Choroid plexus epithelial cell (primary cell): ENCODE data around the gene KDM3A.
A peak's percentile ranks its signal among the peaks of the same experiment; 100 is the strongest.

ENCODE experiments used
- DNase-seq: peaks from one replicate; pipeline ENCODE4 v3.0.0-alpha.2; 2010; ENCODE audit warnings: low read depth
- H3K4me3 ChIP-seq: 2 replicates; pipeline ENCODE4 v1.5.1; 2011; ENCODE audit warnings: low read depth, mild to moderate bottlenecking, control low read depth, low read length, moderate library complexity
- CTCF ChIP-seq: conservative IDR thresholded peaks from 2 replicates; pipeline ENCODE4 v1.5.1; 2011; ENCODE audit warnings: low read depth, mild to moderate bottlenecking, control low read depth, inconsistent platforms, low read length, moderate library complexity

Gene KDM3A

GRCh38 chr2:86434290-86434689, 6.9 kb upstream of the KDM3A start:
- TF ChIP-seq CTCF: no peak
- no peak for DNase-seq
- no peak overlapping the region for H3K4me3 ChIP-seq

DNA sequence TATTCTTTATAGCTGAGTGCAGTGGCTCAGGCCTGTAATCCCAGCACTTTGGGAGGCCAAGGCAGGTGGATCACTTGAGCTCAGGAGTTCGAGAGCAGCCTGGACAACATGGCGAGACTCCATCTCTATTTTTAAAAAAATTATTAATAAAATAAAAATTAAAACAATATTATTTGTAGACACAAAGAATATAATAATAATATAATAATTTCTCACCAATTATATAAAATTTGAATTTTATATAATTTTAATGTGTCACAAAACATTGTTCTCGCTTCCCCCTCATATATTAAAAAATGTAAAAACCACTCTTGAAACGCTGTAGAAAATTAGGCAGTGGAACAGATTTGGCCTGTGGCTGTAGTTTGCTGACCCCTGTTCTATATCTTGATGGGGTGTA, 5.6 kb upstream of the KDM3A start:
- DNase-seq: no peak
- H3K4me3 ChIP-seq: no peak overlapping the region
- TF ChIP-seq CTCF: no peak

- no peak for TF ChIP-seq CTCF
- no peak overlapping the region for H3K4me3 ChIP-seq
- no peak for DNase-seq
Observed at GRCh38 chr2:86436328-86436727, 4.8 kb upstream of the KDM3A start.

DNA sequence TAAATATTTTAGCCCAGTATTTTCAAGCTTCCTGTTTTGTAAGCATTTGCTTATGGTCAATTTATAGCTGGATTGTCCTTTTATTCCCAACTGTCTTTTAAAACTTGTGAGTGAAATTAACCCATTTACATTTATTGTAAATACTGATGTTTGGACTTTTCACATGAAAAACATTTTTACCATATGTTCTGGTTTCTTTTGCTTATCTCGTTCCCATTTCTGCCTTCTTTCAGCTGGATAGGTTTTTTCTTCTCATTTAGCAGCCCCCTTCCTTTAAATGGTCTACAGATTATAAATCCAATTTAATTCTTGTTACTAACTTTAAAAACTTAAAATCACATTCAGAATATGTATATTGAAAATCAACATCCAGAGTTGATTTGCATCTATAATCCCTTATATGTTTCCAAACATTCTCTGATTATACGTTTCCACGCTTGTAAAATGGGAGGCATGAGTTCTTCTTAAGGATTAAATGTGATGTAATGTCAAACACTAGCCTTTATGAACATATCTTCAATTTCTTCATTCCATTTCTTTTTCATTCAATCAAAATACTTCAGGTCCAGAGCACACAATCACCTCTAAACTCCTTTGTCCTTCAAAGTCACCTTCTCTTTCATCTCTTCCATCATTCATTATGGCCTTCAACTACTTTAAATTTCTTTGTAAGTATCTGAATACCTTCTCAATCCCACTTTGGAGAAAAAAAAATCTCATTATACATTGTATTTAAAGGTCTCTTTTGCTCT, 1.1 kb upstream of the KDM3A start:
- DNase-seq: no peak
- no peak for TF ChIP-seq CTCF
- H3K4me3 ChIP-seq: no peak overlapping the region

DNA sequence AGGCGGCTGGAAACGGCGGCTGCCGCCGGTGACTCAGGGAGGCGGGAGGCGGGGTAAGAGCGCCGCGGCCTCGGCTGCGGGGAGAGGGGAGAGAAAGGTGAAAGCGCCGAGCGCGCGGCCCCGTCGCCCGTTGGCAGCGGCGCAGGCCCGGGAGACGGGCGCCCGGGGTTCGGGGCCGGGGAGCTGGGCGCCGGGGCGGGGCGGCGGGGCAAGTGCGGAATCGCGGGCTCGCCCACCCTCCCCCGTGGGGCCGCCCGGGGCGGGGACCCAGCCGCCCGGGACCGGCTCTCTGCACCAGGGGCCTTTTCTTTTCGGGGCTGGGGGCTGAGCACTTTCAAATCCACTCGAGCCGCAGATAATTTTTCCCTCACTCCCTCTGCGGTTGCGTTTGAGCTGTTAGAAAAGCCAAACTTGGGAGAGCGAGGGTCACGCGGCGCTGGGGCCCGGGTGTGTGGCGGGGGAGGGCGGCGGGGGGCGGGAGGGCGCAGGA, 266 bp downstream of the KDM3A start:
- no peak for TF ChIP-seq CTCF
- no peak for DNase-seq
- peak overlapping the region; percentile 83 for H3K4me3 ChIP-seq

DNA sequence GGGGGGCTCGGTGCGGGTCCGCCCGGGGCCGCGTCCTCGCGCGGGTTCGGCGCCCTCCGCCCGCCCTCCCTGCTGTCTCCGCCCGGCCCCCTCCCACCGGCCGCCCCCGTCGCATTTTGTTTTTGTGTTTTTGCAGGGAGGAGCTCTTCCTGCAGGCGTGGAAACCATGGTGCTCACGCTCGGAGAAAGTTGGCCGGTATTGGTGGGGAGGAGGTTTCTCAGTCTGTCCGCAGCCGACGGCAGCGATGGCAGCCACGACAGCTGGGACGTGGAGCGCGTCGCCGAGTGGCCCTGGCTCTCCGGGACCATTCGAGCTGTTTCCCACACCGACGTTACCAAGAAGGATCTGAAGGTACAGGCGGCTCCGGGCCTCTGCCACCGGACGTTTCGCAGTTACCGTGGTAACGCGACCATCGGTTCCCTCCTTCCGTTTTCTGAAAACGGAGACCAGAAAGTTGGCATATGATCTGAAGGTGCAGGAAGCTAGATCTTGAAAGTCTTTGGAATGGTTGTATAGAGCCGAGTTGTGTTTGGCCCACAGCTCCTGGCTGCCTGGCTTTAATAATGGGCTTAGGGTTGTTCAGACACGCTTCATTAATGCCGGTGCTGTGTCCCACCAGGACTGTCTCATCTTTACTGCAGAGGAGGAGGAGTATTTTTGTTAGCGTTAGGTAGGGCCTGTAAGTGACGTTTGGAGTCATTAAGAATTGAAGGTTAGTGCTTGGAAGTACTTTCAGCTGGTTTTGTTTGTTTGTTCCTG, 891 bp downstream of the KDM3A start:
- peak overlapping the region; percentile 83 for H3K4me3 ChIP-seq
- peak; percentile 69 for DNase-seq
- TF ChIP-seq CTCF: no peak
